Esophagus (tissue), 2 donors: ENCODE results near the gene GRHL1. TPM values are rescaled to one million over a fixed set of nuclear protein-coding genes. Genes with fewer than 3 reads are reported as not detected.

Source experiments
- H3K27ac ChIP-seq, 2 donors: one replicate each; pipeline ENCODE4 v1.5.1; 2013; ENCODE audit warnings: low read depth in 2 of 2, mild to moderate bottlenecking in 2 of 2, inconsistent platforms in 1 of 2, low read length in 1 of 2, moderate library complexity in 1 of 2
- H3K27me3 ChIP-seq, 2 donors: one replicate each; pipeline ENCODE4 v1.6.1; 2013; ENCODE audit warnings: low read length in 2 of 2, control low read depth in 1 of 2, mild to moderate bottlenecking in 1 of 2; ENCODE audit not compliant: insufficient read depth in 2 of 2, control insufficient read depth in 1 of 2
- H3K36me3 ChIP-seq, 2 donors: one replicate each; pipeline ENCODE4 v1.6.1; 2013; ENCODE audit warnings: low read length in 1 of 2; ENCODE audit not compliant: control insufficient read depth in 2 of 2, insufficient read depth in 2 of 2
- H3K4me1 ChIP-seq, 2 donors: one replicate each; pipeline ENCODE4 v1.6.1; 2013; ENCODE audit warnings: low read length in 1 of 2; ENCODE audit not compliant: control insufficient read depth in 2 of 2, insufficient read depth in 2 of 2
- H3K4me3 ChIP-seq, 2 donors: one replicate each; pipeline ENCODE4 v1.5.1; 2013; ENCODE audit warnings: low read length in 2 of 2, mild to moderate bottlenecking in 2 of 2, low read depth in 1 of 2, moderate library complexity in 1 of 2
- H3K9me3 ChIP-seq, 2 donors: one replicate each; pipeline ENCODE4 v1.6.1; 2013; ENCODE audit warnings: mild to moderate bottlenecking in 2 of 2, low read depth in 1 of 2, low read length in 1 of 2, moderate library complexity in 1 of 2; ENCODE audit not compliant: control insufficient read depth in 2 of 2, insufficient read depth in 1 of 2
- WGBS, 2 donors: extraction: QIAGEN DNeasy Blood & Tissue Kit; methylation state at CpG; one replicate each; pipeline ENCODE4 v1.1.7; 2013; 5-methylcytosine and 5-hydroxymethylcytosine counted together
- polyA plus RNA-seq, 2 donors: library from polyadenylated mRNA; stranded (reverse); fragments of 200-250 nt; gene quantifications; one replicate each; pipeline ENCODE4 v1.2.3, GENCODE V29; 2013
- donor health status: healthy with polysubstance abuse.
- donor health status: Bipolar disorder and iron deficiency.

The GRHL1 gene
- polyA plus RNA-seq, 2 donors: 61.8 to 94.7 TPM

DNA sequence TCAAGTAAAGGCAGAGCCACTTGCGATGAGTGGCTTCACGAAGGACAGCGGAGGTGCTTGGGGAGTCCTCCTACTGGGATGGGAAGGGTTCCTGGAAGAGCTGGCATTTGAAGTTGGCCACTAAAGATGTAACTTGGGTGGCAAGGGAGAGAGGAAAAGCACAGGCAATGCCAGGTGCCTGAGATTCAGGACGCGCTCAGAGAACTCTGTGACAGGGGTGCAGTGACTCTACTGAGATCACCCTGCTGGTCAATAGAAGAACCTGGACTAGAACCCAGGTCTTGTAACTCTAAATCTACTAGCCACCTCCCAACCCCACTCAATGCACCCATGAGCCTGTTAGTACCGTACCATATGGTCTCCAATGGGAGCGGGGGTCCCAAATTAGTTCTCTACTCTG, 5.4 kb upstream of the GRHL1 start:
- Histone ChIP-seq H3K36me3 (no peaks in the 10 kb centered on the region), H3K27me3 (no peaks in the 10 kb centered on the region), H3K4me3 (no peak overlapping the region), H3K27ac (peak overlapping the region in 1 of 2 donors; percentile 34), H3K4me1 (peaks cover 0 to 10% of the 10 kb centered on the region in 2 donors), H3K9me3 (no peaks in the 10 kb centered on the region)
- WGBS, 2 donors: 83 to 87% methylated on average over 7 of the region's 7 CpGs

DNA sequence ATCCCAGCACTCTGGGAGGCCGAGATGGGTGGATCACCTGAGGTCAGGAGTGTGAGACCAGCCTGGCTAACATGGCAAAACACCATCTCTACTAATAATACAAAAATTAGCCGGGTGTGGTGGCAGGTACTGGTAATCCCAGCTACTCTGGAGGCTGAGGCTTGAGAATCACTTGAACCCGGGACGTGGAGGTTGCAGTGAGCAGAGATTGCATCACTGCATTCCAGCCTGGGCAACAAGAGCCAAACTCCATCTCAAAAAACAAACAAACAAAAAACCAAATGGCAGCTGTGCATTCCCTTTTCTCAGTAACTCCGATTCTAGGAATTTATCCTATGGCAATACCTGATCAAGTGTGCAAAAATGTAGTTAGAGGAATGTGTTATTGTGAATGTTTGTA, 4.7 kb upstream of the GRHL1 start:
- 68 to 74% methylated on average over 5 of the region's 5 CpGs for WGBS, 2 donors
- no peaks in the 10 kb centered on the region for H3K36me3 ChIP-seq
- no peaks in the 10 kb centered on the region for H3K27me3 ChIP-seq
- no peaks in the 10 kb centered on the region for H3K9me3 ChIP-seq
- H3K4me1 ChIP-seq: peaks cover 0 to 10% of the 10 kb centered on the region in 2 donors
- peak overlapping the region in 1 of 2 donors; percentile 15 for H3K27ac ChIP-seq
- no peak overlapping the region for H3K4me3 ChIP-seq

DNA sequence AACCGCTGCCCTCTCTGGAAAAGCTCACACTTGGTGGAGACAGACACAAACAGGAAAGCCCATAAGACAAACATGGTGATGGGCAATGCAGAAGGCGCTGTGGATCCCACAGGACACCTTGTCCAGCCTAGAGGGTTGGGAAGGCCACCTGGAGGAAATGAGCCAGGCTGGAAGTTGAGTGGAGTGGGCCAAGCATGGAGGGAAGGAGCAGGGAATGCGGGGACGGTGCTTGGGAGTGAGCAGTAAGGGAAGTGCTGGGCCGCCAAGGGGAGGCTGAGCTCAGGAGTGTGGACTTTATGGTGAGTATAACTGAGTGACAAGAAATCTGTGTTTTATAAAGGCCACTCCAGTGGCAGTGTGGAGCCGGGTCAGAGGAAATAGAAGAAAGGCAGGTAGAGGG, 2.8 kb upstream of the GRHL1 start:
- Histone ChIP-seq H3K4me3 (no peak overlapping the region), H3K4me1 (peaks cover 0 to 6% of the 10 kb centered on the region in 2 donors), H3K27me3 (no peaks in the 10 kb centered on the region), H3K27ac (no peak overlapping the region), H3K9me3 (no peaks in the 10 kb centered on the region), H3K36me3 (no peaks in the 10 kb centered on the region)
- WGBS, 2 donors: 78 to 90% methylated on average over 6 of the region's 6 CpGs

DNA sequence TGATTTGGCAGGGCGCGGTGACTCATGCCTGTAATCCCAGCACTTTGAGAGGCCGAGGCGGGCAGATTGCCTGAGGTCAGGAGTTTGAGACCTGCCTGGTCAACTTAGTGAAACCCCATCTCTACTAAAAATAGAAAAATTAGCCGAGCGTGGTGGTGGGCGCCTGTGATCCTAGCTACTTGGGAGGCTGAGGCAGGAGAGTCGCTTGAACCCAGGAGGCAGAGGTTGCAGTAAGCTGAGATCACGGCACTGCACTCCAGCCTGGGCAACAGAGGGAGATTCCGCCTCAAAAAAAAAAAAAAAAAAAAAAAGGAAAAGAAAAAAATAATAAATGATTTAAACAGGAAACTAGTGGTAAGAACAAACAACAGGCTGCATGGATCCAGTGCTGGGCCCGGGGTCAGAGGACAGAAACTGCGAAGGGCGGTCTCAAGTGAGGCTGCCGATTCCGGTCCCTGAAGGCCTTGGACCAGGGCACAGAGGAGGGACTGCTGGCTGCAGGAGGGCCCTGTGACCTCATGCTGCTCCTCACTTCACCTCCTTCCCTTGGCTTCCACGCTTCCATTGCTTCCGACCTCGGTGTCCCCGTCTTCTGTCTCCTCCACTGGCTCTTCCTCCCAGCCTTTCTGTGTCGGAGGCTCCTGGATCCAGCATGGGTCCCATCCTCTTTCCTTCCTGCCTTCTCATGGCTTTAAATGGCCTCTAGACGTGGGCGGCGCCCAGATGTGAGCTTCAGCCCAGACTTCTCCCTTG, 2.1 kb upstream of the GRHL1 start:
- 89 to 93% methylated on average over 22 to 23 of the region's 23 CpGs for WGBS, 2 donors
- peaks cover 0 to 6% of the 10 kb centered on the region in 2 donors for H3K4me1 ChIP-seq
- no peaks in the 10 kb centered on the region for H3K9me3 ChIP-seq
- H3K36me3 ChIP-seq: no peaks in the 10 kb centered on the region
- peak overlapping the region; percentile 75 to 82 for H3K4me3 ChIP-seq
- no peaks in the 10 kb centered on the region for H3K27me3 ChIP-seq
- peak overlapping the region in 1 of 2 donors; percentile 8 for H3K27ac ChIP-seq

DNA sequence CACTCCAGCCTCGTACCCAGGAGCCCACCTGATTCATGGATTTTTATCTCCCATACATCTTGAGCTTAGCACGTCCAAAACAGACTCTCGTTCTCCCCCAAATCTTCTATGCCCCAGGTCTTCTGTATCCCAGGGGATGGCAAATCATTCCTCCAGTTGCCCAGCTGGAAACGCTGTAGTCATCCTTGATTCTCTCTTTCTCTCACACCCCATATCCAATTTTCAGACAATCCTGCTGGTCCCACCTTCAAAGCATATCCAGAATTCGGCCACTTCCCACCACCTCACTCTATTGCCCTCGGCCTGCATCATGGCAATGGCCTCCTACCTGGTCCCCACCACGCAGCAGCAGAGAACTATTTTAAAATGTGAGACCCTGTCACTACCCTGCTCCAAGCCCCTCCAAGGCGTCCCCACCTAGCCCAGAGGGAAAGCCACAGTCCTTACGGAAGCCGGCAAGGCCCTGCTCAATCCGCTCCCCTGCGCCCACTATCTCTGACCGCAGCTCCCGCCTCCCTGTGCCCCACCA, 1.4 kb upstream of the GRHL1 start:
- H3K36me3 ChIP-seq: peaks cover 0 to 2% of the 10 kb centered on the region in 2 donors
- H3K9me3 ChIP-seq: no peaks in the 10 kb centered on the region
- H3K27me3 ChIP-seq: no peaks in the 10 kb centered on the region
- peak overlapping the region; percentile 69 to 90 for H3K27ac ChIP-seq
- peak overlapping the region; percentile 75 to 82 for H3K4me3 ChIP-seq
- peaks cover 0 to 6% of the 10 kb centered on the region in 2 donors for H3K4me1 ChIP-seq
- 95% methylated on average over 14 of the region's 14 CpGs for WGBS, 2 donors

DNA sequence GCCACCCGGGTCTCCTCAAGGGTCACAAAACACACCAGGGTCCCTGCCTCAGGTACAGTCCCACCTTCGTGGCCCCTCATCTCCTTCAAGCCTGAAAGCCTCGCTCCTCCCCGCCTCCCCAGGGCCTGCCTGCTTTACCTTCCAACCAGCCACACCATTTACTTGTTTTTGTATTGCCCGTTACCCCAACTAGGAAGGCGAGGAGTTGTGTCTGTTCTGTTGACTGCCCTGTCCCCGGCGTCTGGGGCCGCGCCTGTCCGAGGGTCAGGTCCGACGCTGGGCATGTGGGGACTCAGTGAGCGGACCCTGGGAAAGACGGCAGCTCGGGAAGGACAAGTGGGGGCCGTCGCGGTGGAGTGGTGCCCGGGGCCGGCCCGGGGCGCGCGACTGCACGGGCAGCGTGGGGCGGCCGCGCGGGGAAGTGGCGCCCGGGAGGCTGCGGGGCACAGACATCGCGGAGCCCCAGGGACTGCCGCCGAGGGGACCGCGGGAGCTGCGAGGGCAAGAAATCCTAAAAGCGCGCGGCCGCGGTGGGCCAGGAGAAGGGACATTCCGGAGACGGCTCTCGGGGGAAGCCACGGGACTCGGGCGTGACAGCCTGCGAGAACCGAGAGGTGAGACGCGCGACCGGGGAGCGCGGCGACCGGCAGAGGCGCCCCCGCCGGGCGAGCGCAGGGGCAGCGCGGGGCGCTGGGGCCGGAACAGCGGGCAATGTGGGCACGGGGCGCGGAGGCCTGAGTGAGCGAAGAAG, 797 bp upstream of the GRHL1 start:
- Histone ChIP-seq H3K4me1 (peaks cover 0 to 3% of the 10 kb centered on the region in 2 donors), H3K4me3 (peak overlapping the region; percentile 75 to 82), H3K36me3 (peaks cover 0 to 2% of the 10 kb centered on the region in 2 donors), H3K27me3 (no peaks in the 10 kb centered on the region), H3K9me3 (no peaks in the 10 kb centered on the region), H3K27ac (peak overlapping the region; percentile 69 to 90)
- WGBS, 2 donors: 6 to 9% methylated on average over 71 to 76 of the region's 76 CpGs

DNA sequence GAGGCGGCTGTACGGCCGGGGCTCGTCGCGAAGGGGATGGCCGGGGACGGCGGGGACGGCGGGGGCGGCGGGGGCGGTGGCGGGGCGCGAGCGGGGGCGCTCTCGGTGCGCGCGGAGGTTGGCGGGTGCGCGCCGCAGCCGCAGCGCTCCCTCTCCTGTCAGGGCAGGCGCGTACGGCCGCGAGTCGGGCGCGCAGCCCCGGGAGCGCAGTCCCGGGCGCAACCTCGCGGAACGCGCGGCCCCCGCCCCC, 296 bp upstream of the GRHL1 start:
- H3K4me3 ChIP-seq: peak overlapping the region; percentile 75 to 82
- H3K4me1 ChIP-seq: peaks cover 0 to 3% of the 10 kb centered on the region in 2 donors
- no peaks in the 10 kb centered on the region for H3K9me3 ChIP-seq
- WGBS, 2 donors: 0% methylated on average over 47 of the region's 47 CpGs; no CpG with 5 or more reads in 1 of the 2 donors
- H3K27ac ChIP-seq: peak overlapping the region; percentile 69 to 90
- H3K36me3 ChIP-seq: peaks cover 0 to 2% of the 10 kb centered on the region in 2 donors
- H3K27me3 ChIP-seq: no peaks in the 10 kb centered on the region

DNA sequence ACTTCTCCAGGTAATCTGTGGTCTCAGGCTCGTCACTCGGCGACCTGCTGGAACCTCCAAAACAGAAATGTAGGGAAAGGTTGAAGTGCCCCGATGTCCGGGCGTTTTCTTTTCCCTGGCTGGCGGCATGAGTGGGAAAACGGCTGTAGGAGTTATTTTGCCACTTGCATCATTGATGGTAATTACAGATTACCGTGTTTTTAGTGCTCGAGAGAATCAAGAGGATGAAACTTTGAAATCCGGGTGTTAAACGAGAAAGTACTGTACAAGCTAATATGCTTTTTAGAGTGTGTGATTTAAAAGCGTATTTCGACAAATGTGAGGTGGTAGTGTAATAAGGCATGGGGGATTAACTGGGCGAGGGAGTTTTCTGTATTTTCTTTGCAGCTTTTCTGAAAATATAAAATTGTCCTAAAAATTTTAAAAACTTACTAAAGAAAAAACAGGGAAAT, 819 bp downstream of the GRHL1 start:
- H3K27me3 ChIP-seq: no peaks in the 10 kb centered on the region
- H3K4me1 ChIP-seq: peaks cover 0 to 3% of the 10 kb centered on the region in 2 donors
- H3K36me3 ChIP-seq: peaks cover 0 to 2% of the 10 kb centered on the region in 2 donors
- H3K9me3 ChIP-seq: no peaks in the 10 kb centered on the region
- peak overlapping the region; percentile 75 for H3K4me3 ChIP-seq
- 22 to 23% methylated on average over 15 of the region's 15 CpGs for WGBS, 2 donors
- peak overlapping the region; percentile 85 to 94 for H3K27ac ChIP-seq

DNA sequence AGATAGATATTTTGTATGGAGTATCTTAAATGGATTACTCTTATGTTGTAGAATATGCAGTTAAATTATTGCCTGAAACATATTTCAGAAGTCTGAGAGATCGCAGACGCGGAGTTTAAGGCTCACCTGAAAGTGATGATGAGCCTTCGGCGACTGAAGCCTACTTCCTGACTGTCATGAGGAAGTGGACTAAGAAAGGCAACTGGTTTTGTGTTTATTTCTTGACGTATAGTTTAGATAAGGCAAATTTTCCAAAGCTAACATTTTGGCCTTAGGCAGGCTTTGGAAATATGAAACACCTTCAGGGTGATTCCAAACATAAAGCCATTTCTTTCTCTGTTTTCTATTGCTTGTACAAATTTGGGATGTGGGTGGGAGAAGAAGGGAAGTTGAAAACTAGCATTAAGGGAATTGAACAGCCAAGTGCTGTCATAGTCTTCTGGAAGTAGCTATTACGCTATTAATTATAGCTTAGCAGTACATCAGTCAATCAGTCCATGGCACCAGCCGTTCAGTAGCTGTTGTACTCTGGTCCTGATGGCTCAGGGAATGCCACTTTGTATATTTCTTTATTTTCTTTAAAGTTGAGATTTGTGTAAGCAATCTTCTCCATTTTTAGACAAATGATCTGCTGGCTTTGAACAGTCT, 1.5 kb downstream of the GRHL1 start:
- Histone ChIP-seq H3K4me3 (peak overlapping the region; percentile 38 to 75), H3K27ac (peak overlapping the region; percentile 42 to 68), H3K9me3 (no peaks in the 10 kb centered on the region), H3K36me3 (peaks cover 0 to 2% of the 10 kb centered on the region in 2 donors), H3K4me1 (peaks cover 0 to 3% of the 10 kb centered on the region in 2 donors), H3K27me3 (no peaks in the 10 kb centered on the region)
- WGBS, 2 donors: 77 to 83% methylated on average over 8 of the region's 8 CpGs
